Measurements from ENCODE around the gene P2RY2. TPM values are rescaled to one million over a fixed set of nuclear protein-coding genes. Genes with fewer than 3 reads are reported as not detected.

The P2RY2 gene
- total RNA-seq, 1 donor from 2014 or later: not detected

GRCh38 chr11:73283276-73284000 lies 65.4 kb downstream of the P2RY2 start:
- DNase-seq (ENCODE audit: extremely low spot score, unreplicated experiment): no peak
- H3K27me3 Mint-ChIP-seq (ENCODE audit: unreplicated experiment): no peaks in the 10 kb centered on the region
- no peak overlapping the region for H3K4me3 Mint-ChIP-seq (ENCODE audit: unreplicated experiment)
- H3K4me1 Mint-ChIP-seq (ENCODE audit: unreplicated experiment): peaks cover 2% of the 10 kb centered on the region
- H3K36me3 Mint-ChIP-seq (ENCODE audit: unreplicated experiment): no peaks in the 10 kb centered on the region
- no peak for TF ChIP-seq CTCF (IDR thresholded peaks at IDR 0.05)
- no peaks in the 10 kb centered on the region for H3K9me3 Mint-ChIP-seq (ENCODE audit: unreplicated experiment)
- no peak overlapping the region for H3K27ac Mint-ChIP-seq (ENCODE audit: unreplicated experiment)

GRCh38 chr11:73284106-73284505 lies 66.0 kb downstream of the P2RY2 start:
- DNase-seq (ENCODE audit: extremely low spot score, unreplicated experiment): no peak
- Mint-ChIP-seq H3K27me3 (ENCODE audit: unreplicated experiment) (no peaks in the 10 kb centered on the region), H3K27ac (ENCODE audit: unreplicated experiment) (no peak overlapping the region), H3K4me3 (ENCODE audit: unreplicated experiment) (no peak overlapping the region), H3K36me3 (ENCODE audit: unreplicated experiment) (no peaks in the 10 kb centered on the region), H3K9me3 (ENCODE audit: unreplicated experiment) (no peaks in the 10 kb centered on the region), H3K4me1 (ENCODE audit: unreplicated experiment) (peaks cover 7% of the 10 kb centered on the region)
- TF ChIP-seq CTCF (IDR thresholded peaks at IDR 0.05): no peak

- no peak overlapping the region for H3K4me3 Mint-ChIP-seq (ENCODE audit: unreplicated experiment)
- no peaks in the 10 kb centered on the region for H3K9me3 Mint-ChIP-seq (ENCODE audit: unreplicated experiment)
- no peak for DNase-seq (ENCODE audit: extremely low spot score, unreplicated experiment)
- no peaks in the 10 kb centered on the region for H3K36me3 Mint-ChIP-seq (ENCODE audit: unreplicated experiment)
- no peak overlapping the region for H3K27ac Mint-ChIP-seq (ENCODE audit: unreplicated experiment)
- no peaks in the 10 kb centered on the region for H3K27me3 Mint-ChIP-seq (ENCODE audit: unreplicated experiment)
- peaks cover 13% of the 10 kb centered on the region for H3K4me1 Mint-ChIP-seq (ENCODE audit: unreplicated experiment)
- TF ChIP-seq CTCF (IDR thresholded peaks at IDR 0.05): no peak
Observed at GRCh38 chr11:73285721-73286120, 67.6 kb downstream of the P2RY2 start.

Other genes with a start within 250 kb of the P2RY2 start
- 39.0 and 39.4 TPM in 2 replicates for gene FCHSD2, start 76.0 kb upstream of the P2RY2 start, total RNA-seq
- not detected in 2 replicates for gene P2RY6, start 54.1 kb downstream of the P2RY2 start, total RNA-seq
- gene ARHGEF17, start 90.0 kb downstream of the P2RY2 start, total RNA-seq: 104 and 105 TPM in 2 replicates
- gene RELT, start 158.1 kb downstream of the P2RY2 start, total RNA-seq: 3.3 and 4.1 TPM in 2 replicates

All from osteocyte (in vitro differentiated cells).